T-cell (primary cell): Measurements from ENCODE around the gene AMZ1. TPM values are rescaled to one million over a fixed set of nuclear protein-coding genes. Genes with fewer than 3 reads are reported as not detected.

ENCODE experiments used
- ATAC-seq, 4 experiments: fragments of 200-7000 bp in 3 of 4; fragments of 150-1000 bp in 1 of 4; cut with Tn5 transposase; replicated peaks in 1 of 4; 1 replicate in 3 of 4; 2 replicates in 1 of 4; pipeline ENCODE4 v1.10.0; 2021; ENCODE audit warnings: moderate library complexity in 3 of 4, mild to moderate bottlenecking in 2 of 4, moderate number of reproducible peaks in 1 of 4
- CTCF ChIA-PET, 2 donors: fragments of 300-600 bp; sonication (Branson Sonifier 250); formaldehyde crosslinking; loops; one replicate each; lab custom pipeline; 2022; ENCODE audit warnings: antibody characterized with exemption in 2 of 2; lab: Charles Lee
- POLR2A ChIA-PET, 2 donors: fragments of 300-600 bp; sonication (Branson Sonifier 250); formaldehyde crosslinking; loops; one replicate each; lab custom pipeline; 2022; ENCODE audit warnings: antibody characterized with exemption in 2 of 2; lab: Charles Lee
- DNase-seq, 35 experiments: peaks; one replicate each; pipeline versions ENCODE4 v3.0.0 to v3.0.0-alpha.2; 2013 to 2023
- H3K27ac ChIP-seq: one replicate; pipeline ENCODE4 v1.5.1; 2013; ENCODE audit warnings: low read length
- H3K27me3 ChIP-seq, 2 experiments: replicated peaks in 1 of 2; 1 replicate in 1 of 2; 2 replicates in 1 of 2; pipeline versions ENCODE4 v1.6.1 to v1.7.0; 2013; ENCODE audit warnings: low read length in 1 of 2, mixed read lengths in 1 of 2; ENCODE audit not compliant: control insufficient read depth in 2 of 2, insufficient read depth in 2 of 2; ENCODE audit errors: extremely low read depth in 1 of 2
- H3K36me3 ChIP-seq, 2 donors: 1 replicate in 1 of 2; 2 replicates in 1 of 2; pipeline versions ENCODE4 v1.6.1 to v1.7.0; 2013; ENCODE audit warnings: low read length in 1 of 2; ENCODE audit not compliant: control insufficient read depth in 2 of 2, insufficient read depth in 1 of 2; ENCODE audit errors: extremely low read depth in 1 of 2
- H3K4me1 ChIP-seq, 2 experiments: 1 replicate in 1 of 2; 2 replicates in 1 of 2; pipeline versions ENCODE4 v1.6.1 to v1.7.0; 2013; ENCODE audit warnings: low read length in 2 of 2, mixed read lengths in 1 of 2; ENCODE audit not compliant: insufficient read depth in 2 of 2, control insufficient read depth in 1 of 2; ENCODE audit errors: extremely low read depth in 1 of 2
- H3K4me3 ChIP-seq, 2 donors: 1 replicate in 1 of 2; 2 replicates in 1 of 2; pipeline versions ENCODE4 v1.5.1 to v1.7.0; 2013; ENCODE audit warnings: mild to moderate bottlenecking in 2 of 2, low read length in 1 of 2, moderate library complexity in 1 of 2; ENCODE audit not compliant: control insufficient read depth in 1 of 2; ENCODE audit errors: extremely low read depth in 1 of 2
- H3K9me3 ChIP-seq: 2 replicates; pipeline ENCODE4 v1.7.0; 2013
- H3K27ac Mint-ChIP-seq, 2 donors: one replicate each; pipeline ENCODE4 v1.8.0; 2020 to 2021; ENCODE audit warnings: mild to moderate bottlenecking in 2 of 2, mixed read lengths in 2 of 2
- H3K27me3 Mint-ChIP-seq, 2 donors: one replicate each; pipeline ENCODE4 v1.8.0; 2021 to 2022; ENCODE audit warnings: mixed read lengths in 2 of 2
- H3K36me3 Mint-ChIP-seq: one replicate; pipeline ENCODE4 v1.8.0; 2021; ENCODE audit warnings: mixed read lengths
- H3K4me1 Mint-ChIP-seq, 3 donors: one replicate each; pipeline ENCODE4 v1.8.0; 2020 to 2022; ENCODE audit warnings: mixed read lengths in 3 of 3, mild to moderate bottlenecking in 1 of 3
- H3K4me3 Mint-ChIP-seq, 3 donors: one replicate each; pipeline ENCODE4 v1.8.0; 2020 to 2022; ENCODE audit warnings: mild to moderate bottlenecking in 3 of 3, mixed read lengths in 3 of 3, moderate library complexity in 3 of 3
- H3K9me3 Mint-ChIP-seq, 3 donors: one replicate each; pipeline ENCODE4 v1.8.0; 2020 to 2022; ENCODE audit warnings: mixed read lengths in 3 of 3
- WGBS: methylation state at CpG from one replicate; pipeline ENCODE4 v1.1.5; 2013; ENCODE audit warnings: missing lambda C conversion rate; ENCODE audit not compliant: insufficient coverage; 5-methylcytosine and 5-hydroxymethylcytosine counted together
- total RNA-seq, 35 experiments: library from RNA in 6 of 35; stranded (reverse) in 6 of 35; fragments of 120-200 nt in 1 of 35; gene quantifications; one replicate each; pipeline versions ENCODE4 v1.2.1 to v1.2.4 and lab custom pipeline; 2013 to 2026

Gene AMZ1
- total RNA-seq, 5 donors from 2014 or later (not counting 1 experiment from before 2014, with no cell fraction given): 0.09 to 0.79 (median 0.30) TPM

- DNase-seq (no peak), ATAC-seq (no peak)
- Mint-ChIP-seq H3K9me3 (no peaks in the 10 kb centered on the region), H3K27ac (no peak overlapping the region), H3K4me3 (no peak overlapping the region), H3K36me3 (no peaks in the 10 kb centered on the region), H3K27me3 (no peaks in the 10 kb centered on the region), H3K4me1 (peaks cover 8% of the 10 kb centered on the region in 3 donors)
- CTCF ChIA-PET: interaction anchor here in 1 of 2 donors (0.9 kb wide), 1 partner anchor 69 kb away, joined by 3 read pairs; no protein-coding TSS in a partner anchor
- POLR2A ChIA-PET: no interaction called here
- Histone ChIP-seq H3K36me3 (peaks cover 0 to 6% of the 10 kb centered on the region in 2 donors), H3K27ac (no peak overlapping the region), H3K4me1 (peaks cover 2 to 18% of the 10 kb centered on the region in 2 experiments), H3K27me3 (no peaks in the 10 kb centered on the region), H3K9me3 (no peaks in the 10 kb centered on the region), H3K4me3 (no peak overlapping the region)
- 92% methylated on average over 8 of the region's 11 CpGs for WGBS
Observed at GRCh38 chr7:2649991-2650390, 38.0 kb upstream of the AMZ1 start.

GRCh38 chr7:2650451-2650850 lies 37.6 kb upstream of the AMZ1 start:
- Mint-ChIP-seq H3K27me3 (no peaks in the 10 kb centered on the region), H3K9me3 (no peaks in the 10 kb centered on the region), H3K27ac (no peak overlapping the region), H3K36me3 (no peaks in the 10 kb centered on the region), H3K4me3 (no peak overlapping the region), H3K4me1 (peaks cover 3% of the 10 kb centered on the region in 3 donors)
- peaks cover 0 to 6% of the 10 kb centered on the region in 2 donors for H3K36me3 ChIP-seq
- POLR2A ChIA-PET: no interaction called here
- DNase-seq: no peak
- peaks cover 0 to 13% of the 10 kb centered on the region in 2 experiments for H3K4me1 ChIP-seq
- no peaks in the 10 kb centered on the region for H3K9me3 ChIP-seq
- no peak overlapping the region for H3K27ac ChIP-seq
- 85% methylated on average over 4 of the region's 8 CpGs for WGBS
- no peaks in the 10 kb centered on the region for H3K27me3 ChIP-seq
- CTCF ChIA-PET: interaction anchor here in 1 of 2 donors (0.6 to 0.9 kb wide), 2 partner anchors 69 to 654 kb away, joined by 3 to 4 read pairs; no protein-coding TSS in a partner anchor
- no peak overlapping the region for H3K4me3 ChIP-seq
- no peak for ATAC-seq

DNA sequence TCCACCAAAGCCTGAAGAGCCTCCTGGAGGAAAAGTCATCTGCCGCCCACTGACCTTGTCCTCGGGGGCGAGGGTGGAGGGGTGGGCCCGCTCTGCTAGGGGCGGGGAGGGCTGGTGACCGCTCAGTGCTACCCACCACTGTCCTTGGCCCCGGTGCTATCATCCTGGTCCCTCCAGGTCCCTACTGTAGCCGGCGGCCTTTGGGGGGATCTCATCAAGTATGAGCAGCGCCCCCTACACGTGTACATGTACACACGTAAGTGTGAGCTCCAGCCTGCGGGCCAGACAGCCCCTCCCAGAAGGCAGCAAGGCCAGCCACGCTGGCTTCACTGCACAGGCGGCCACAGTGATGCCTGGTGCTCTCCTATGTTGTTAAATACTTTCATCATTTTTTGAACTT lies 36.7 kb upstream of the AMZ1 start:
- no peaks in the 10 kb centered on the region for H3K27me3 Mint-ChIP-seq
- Histone ChIP-seq H3K4me3 (no peak overlapping the region), H3K4me1 (peaks cover 0 to 5% of the 10 kb centered on the region in 2 experiments), H3K27ac (no peak overlapping the region), H3K27me3 (no peaks in the 10 kb centered on the region), H3K36me3 (peaks cover 0 to 6% of the 10 kb centered on the region in 2 donors), H3K9me3 (no peaks in the 10 kb centered on the region)
- H3K4me1 Mint-ChIP-seq: no peaks in the 10 kb centered on the region
- no peaks in the 10 kb centered on the region for H3K9me3 Mint-ChIP-seq
- no peak overlapping the region for H3K4me3 Mint-ChIP-seq
- DNase-seq (no peak), ATAC-seq (no peak)
- ChIA-PET CTCF (no interaction called here), POLR2A (no interaction called here)
- H3K36me3 Mint-ChIP-seq: no peaks in the 10 kb centered on the region
- WGBS: 96% methylated on average over 10 of the region's 15 CpGs
- no peak overlapping the region for H3K27ac Mint-ChIP-seq

DNA sequence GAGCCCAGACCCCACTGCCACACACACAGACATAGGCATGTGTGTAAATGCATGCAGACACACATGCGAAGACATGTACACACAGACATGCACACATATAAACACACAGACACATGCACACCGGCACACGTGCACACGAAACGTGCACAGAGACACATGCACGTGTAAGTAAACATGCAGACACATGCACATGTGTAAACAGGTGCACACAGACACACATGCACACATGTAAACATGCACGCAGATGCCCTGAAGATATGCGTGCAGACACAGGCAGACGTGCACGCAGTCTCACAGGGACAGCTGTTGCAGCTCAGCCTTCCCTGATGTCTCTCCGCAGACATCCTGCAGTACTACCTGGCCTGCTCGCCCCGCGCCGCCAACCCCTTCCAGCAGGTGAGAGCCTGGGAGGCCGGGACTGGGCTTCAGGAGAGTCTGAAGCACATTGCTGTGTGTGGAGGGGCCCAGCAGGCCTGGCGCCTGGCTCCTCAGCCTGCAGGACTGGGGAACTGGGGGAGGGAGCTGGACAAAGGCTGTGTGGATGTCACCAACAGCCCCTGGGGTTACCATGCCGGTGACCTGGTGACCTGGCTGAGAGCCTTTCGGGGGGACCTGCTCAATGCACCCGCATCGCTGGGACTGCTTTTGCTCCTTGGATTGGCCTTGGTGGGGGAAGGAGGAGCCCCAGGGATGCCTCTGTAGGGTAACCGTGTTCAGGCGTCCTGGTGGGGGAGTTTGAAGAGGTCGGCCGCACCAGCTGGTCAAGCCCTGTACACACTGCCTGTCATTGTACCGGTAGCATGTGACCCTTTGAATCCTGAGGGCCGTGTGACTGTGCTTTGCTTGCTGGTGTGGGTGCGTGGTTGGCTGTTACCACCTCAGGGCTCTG lies 35.9 kb upstream of the AMZ1 start:
- peaks cover 2% of the 10 kb centered on the region for H3K36me3 Mint-ChIP-seq
- 90% methylated on average over 20 of the region's 28 CpGs for WGBS
- POLR2A ChIA-PET: no interaction called here
- Histone ChIP-seq H3K9me3 (no peaks in the 10 kb centered on the region), H3K27me3 (no peaks in the 10 kb centered on the region), H3K4me1 (no peaks in the 10 kb centered on the region), H3K36me3 (peaks cover 0 to 6% of the 10 kb centered on the region in 2 donors), H3K4me3 (no peak overlapping the region), H3K27ac (no peak overlapping the region)
- ATAC-seq: no peak
- CTCF ChIA-PET: no interaction called here
- H3K9me3 Mint-ChIP-seq: no peaks in the 10 kb centered on the region
- no peaks in the 10 kb centered on the region for H3K27me3 Mint-ChIP-seq
- H3K4me3 Mint-ChIP-seq: no peak overlapping the region
- no peak overlapping the region for H3K27ac Mint-ChIP-seq
- no peaks in the 10 kb centered on the region for H3K4me1 Mint-ChIP-seq
- DNase-seq: no peak

- Histone ChIP-seq H3K9me3 (no peaks in the 10 kb centered on the region), H3K27ac (no peak overlapping the region), H3K27me3 (no peaks in the 10 kb centered on the region), H3K4me3 (no peak overlapping the region), H3K36me3 (peaks cover 3 to 6% of the 10 kb centered on the region in 2 donors), H3K4me1 (no peaks in the 10 kb centered on the region)
- H3K4me1 Mint-ChIP-seq: no peaks in the 10 kb centered on the region
- WGBS: 86% methylated on average over 10 of the region's 12 CpGs
- H3K36me3 Mint-ChIP-seq: peaks cover 4% of the 10 kb centered on the region
- POLR2A ChIA-PET: no interaction called here
- no peaks in the 10 kb centered on the region for H3K27me3 Mint-ChIP-seq
- H3K9me3 Mint-ChIP-seq: no peaks in the 10 kb centered on the region
- CTCF ChIA-PET: no interaction called here
- no peak overlapping the region for H3K27ac Mint-ChIP-seq
- ATAC-seq (no peak), DNase-seq (no peak)
- H3K4me3 Mint-ChIP-seq: no peak overlapping the region
Observed at GRCh38 chr7:2652736-2653060, 35.3 kb upstream of the AMZ1 start.

- Mint-ChIP-seq H3K27me3 (no peaks in the 10 kb centered on the region), H3K4me1 (no peaks in the 10 kb centered on the region), H3K4me3 (no peak overlapping the region), H3K36me3 (peaks cover 4% of the 10 kb centered on the region), H3K9me3 (no peaks in the 10 kb centered on the region), H3K27ac (no peak overlapping the region)
- Histone ChIP-seq H3K36me3 (peaks cover 0 to 3% of the 10 kb centered on the region in 2 donors), H3K27ac (no peak overlapping the region), H3K4me3 (no peak overlapping the region), H3K4me1 (no peaks in the 10 kb centered on the region), H3K9me3 (no peaks in the 10 kb centered on the region), H3K27me3 (peaks cover 0 to 3% of the 10 kb centered on the region in 2 experiments)
- 67% methylated on average over 2 of the region's 5 CpGs for WGBS
- POLR2A ChIA-PET: no interaction called here
- no peak for DNase-seq
- CTCF ChIA-PET: interaction anchor here in 1 of 2 donors (0.6 kb wide), 1 partner anchor 667 kb away, joined by 3 read pairs; no protein-coding TSS in a partner anchor
- no peak for ATAC-seq
Observed at GRCh38 chr7:2654059-2654458, 33.9 kb upstream of the AMZ1 start.
